GM12878 (cell line): ENCODE data around the gene AFG1L. TPM values are rescaled to one million over a fixed set of nuclear protein-coding genes. Genes with fewer than 3 reads are reported as not detected.

Experiments used
- ATAC-seq: fragments of 200-7000 bp; cut with Tn5 transposase; 3 replicates; pipeline ENCODE4 v1.9.1; 2020; ENCODE audit warnings: mild to moderate bottlenecking, moderate library complexity
- BruUV-seq: library from RNA; stranded (reverse); fragments of 400-500 nt; replicated peaks from 2 replicates; lab custom pipeline; 2021; lab: Mats Ljungman, UMichigan
- CTCF ChIA-PET: fragments of 300-600 bp; sonication (Branson Sonifier 250); formaldehyde crosslinking; extraction: SDS; loops from one replicate; lab custom pipeline; 2021; ENCODE audit warnings: inconsistent platforms; lab: Yijun Ruan, JAX
- POLR2A ChIA-PET: fragments of 350-600 bp; formaldehyde crosslinking; extraction: SDS; loops from one replicate; lab custom pipeline; 2021; ENCODE audit warnings: inconsistent platforms; lab: Charles Lee
- RAD21 ChIA-PET: fragments of 300-600 bp; sonication (Branson Sonifier 250); formaldehyde crosslinking; loops from one replicate; lab custom pipeline; 2023; ENCODE audit warnings: antibody characterized with exemption; ENCODE audit not compliant: unreplicated experiment; lab: Charles Lee
- SMC1A ChIA-PET: fragments of 300-600 bp; sonication (Branson Sonifier 250); formaldehyde crosslinking; loops from one replicate; lab custom pipeline; 2023; ENCODE audit not compliant: unreplicated experiment, uncharacterized antibody; lab: Charles Lee
- DNase-seq: peaks from one replicate; pipeline ENCODE4 v3.0.0-alpha.2; 2011; ENCODE audit warnings: low read depth, low spot score
- FAIRE-seq: peaks from 3 replicates; lab custom pipeline; 2011; peaks lifted over from hg19 to GRCh38; lab: Jason Lieb, UNC
- H2AFZ ChIP-seq: 2 replicates; pipeline ENCODE4 v1.6.0; 2011; ENCODE audit warnings: low read depth, low read length, control low read depth; ENCODE audit not compliant: control insufficient read depth
- H3K27ac ChIP-seq: 2 replicates; pipeline ENCODE4 v1.5.1; 2011; ENCODE audit warnings: control low read depth; ENCODE audit not compliant: control insufficient read depth, insufficient read depth
- H3K27me3 ChIP-seq, 2 experiments: replicated peaks in 1 of 2; 2 replicates each; pipeline versions ENCODE4 v1.6.0 to v1.6.1; 2011; ENCODE audit warnings: low read length in 1 of 2; ENCODE audit not compliant: control insufficient read depth in 2 of 2, insufficient read depth in 2 of 2
- H3K36me3 ChIP-seq, 2 experiments: 2 replicates each; pipeline ENCODE4 v1.5.1; 2011; ENCODE audit warnings: low read length in 1 of 2; ENCODE audit not compliant: control insufficient read depth in 2 of 2, insufficient read depth in 2 of 2
- H3K4me1 ChIP-seq: 2 replicates; pipeline ENCODE4 v1.6.1; 2011; ENCODE audit warnings: mild to moderate bottlenecking, low read length, moderate library complexity, mixed read lengths; ENCODE audit not compliant: control insufficient read depth, insufficient read depth
- H3K4me2 ChIP-seq: 2 replicates; pipeline ENCODE4 v1.6.0; 2011; ENCODE audit warnings: control low read depth; ENCODE audit not compliant: control insufficient read depth, insufficient read depth
- H3K4me3 ChIP-seq: fragments of 200-600 bp; sonication (generic); 2 replicates; pipeline ENCODE4 v1.5.1; 2016
- H3K79me2 ChIP-seq: 2 replicates; pipeline ENCODE4 v1.6.0; 2011; ENCODE audit warnings: low read length; ENCODE audit not compliant: control insufficient read depth, insufficient read depth
- H3K9ac ChIP-seq: 2 replicates; pipeline ENCODE4 v1.8.0; 2011; ENCODE audit warnings: low read length, control low read depth, mixed read lengths; ENCODE audit not compliant: control insufficient read depth, insufficient read depth
- H3K9me3 ChIP-seq: replicated peaks from 3 replicates; pipeline ENCODE4 v1.5.1; 2011; ENCODE audit warnings: mild to moderate bottlenecking, low read length; ENCODE audit not compliant: control insufficient read depth, insufficient read depth
- H4K20me1 ChIP-seq: 2 replicates; pipeline ENCODE4 v1.6.0; 2011; ENCODE audit not compliant: control insufficient read depth, insufficient read depth
- SIX5 ChIP-seq: IDR thresholded peaks from 2 replicates; pipeline ENCODE4 v1.6.1; 2011; ENCODE audit warnings: mild to moderate bottlenecking, low read depth, low read length, moderate library complexity; ENCODE audit not compliant: severe bottlenecking
- SREBF2 ChIP-seq: IDR thresholded peaks from 2 replicates; pipeline ENCODE4 v1.6.1; 2012; ENCODE audit warnings: mild to moderate bottlenecking, low read length
- ZZZ3 ChIP-seq: IDR thresholded peaks from 2 replicates; pipeline ENCODE4 v1.6.1; 2011; ENCODE audit warnings: low read depth; ENCODE audit not compliant: control insufficient read depth, insufficient read length
- in situ Hi-C: fragments of 300-500 bp; cut with MboI; formaldehyde crosslinking; loops from 9 replicates; pipeline ENCODE4 v1.14.3; 2018; ENCODE audit warnings: mixed read lengths
- intact Hi-C: fragments of 100-400 bp; cut with micrococcal nuclease; formaldehyde crosslinking; loops from one replicate; pipeline ENCODE4 v1.14.2; 2022; ENCODE audit not compliant: unreplicated experiment
- polyA plus RNA-seq, 11 experiments: library from polyadenylated mRNA; depleted of rRNA in 4 of 11; unstranded in 6 of 11; stranded (reverse) in 5 of 11; fragments of >200 nt; fragmentation: Nextera tagmentation in 4 of 11; fragmentation: Illumina TruSeq in 1 of 11; extraction: Ambion mirVana in 4 of 11; extraction: Trizol in 1 of 11; gene quantifications; 1 replicate in 1 of 11; 2 replicates in 10 of 11; pipeline versions ENCODE4 v1.2.1 to v1.2.3, GENCODE V29; 2011 to 2016; ENCODE audit warnings: inconsistent platforms in 2 of 11, missing spikeins in 2 of 11, low read depth in 1 of 11
- total RNA-seq, 4 experiments: library from RNA; depleted of rRNA in 3 of 4; stranded (reverse); fragments of >200 nt in 3 of 4; fragmentation: Illumina TruSeq in 1 of 4; extraction: Trizol in 1 of 4; gene quantifications; 2 replicates each; pipeline versions ENCODE4 v1.2.1 to v1.2.3, GENCODE V29; 2013 to 2021
- TF ChIP-seq, protein P1 (sequence below): fragments of 450-650 bp; IDR thresholded peaks from 2 replicates; pipeline ENCODE4 v1.6.1; 2017; ENCODE audit warnings: mild to moderate bottlenecking, low read depth, inconsistent platforms; ENCODE audit not compliant: poor library complexity, severe bottlenecking
- TF ChIP-seq, protein P2 (sequence below): IDR thresholded peaks from 2 replicates; pipeline ENCODE4 v1.6.1; 2012; ENCODE audit warnings: mild to moderate bottlenecking, low read depth, low read length
- TF ChIP-seq, protein P3 (sequence below): fragments of 450-650 bp; IDR thresholded peaks from 2 replicates; pipeline ENCODE4 v1.6.1; 2017; ENCODE audit warnings: antibody characterized with exemption, mild to moderate bottlenecking, moderate library complexity

The AFG1L gene
- total and polyA plus RNA-seq, 10 of the 15 experiments (the other 5 are each of a cell fraction or from before 2014, with no cell fraction given) = 2.3 to 9.0 (median 4.3) TPM

DNA sequence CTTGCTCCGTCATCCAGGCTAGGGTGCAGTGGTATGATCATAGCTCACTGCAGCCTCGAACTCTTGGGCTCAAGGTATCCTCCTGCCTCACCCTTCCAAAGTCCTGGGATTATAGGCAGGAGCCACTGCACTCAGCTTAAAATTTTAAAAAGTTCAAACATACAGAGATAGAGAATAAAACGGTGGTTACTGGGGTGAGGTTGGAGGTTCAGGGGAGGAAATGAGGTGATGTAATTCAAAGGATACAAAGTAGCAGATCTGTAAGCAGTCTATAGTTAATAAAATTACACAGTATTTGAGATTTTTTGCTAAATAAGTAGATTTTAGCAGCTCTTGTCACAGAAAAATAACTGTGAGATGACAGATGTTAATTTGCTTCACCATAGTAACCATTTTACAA, 7.5 kb upstream of the AFG1L start (continued):
- TF ChIP-seq, protein P1, sequence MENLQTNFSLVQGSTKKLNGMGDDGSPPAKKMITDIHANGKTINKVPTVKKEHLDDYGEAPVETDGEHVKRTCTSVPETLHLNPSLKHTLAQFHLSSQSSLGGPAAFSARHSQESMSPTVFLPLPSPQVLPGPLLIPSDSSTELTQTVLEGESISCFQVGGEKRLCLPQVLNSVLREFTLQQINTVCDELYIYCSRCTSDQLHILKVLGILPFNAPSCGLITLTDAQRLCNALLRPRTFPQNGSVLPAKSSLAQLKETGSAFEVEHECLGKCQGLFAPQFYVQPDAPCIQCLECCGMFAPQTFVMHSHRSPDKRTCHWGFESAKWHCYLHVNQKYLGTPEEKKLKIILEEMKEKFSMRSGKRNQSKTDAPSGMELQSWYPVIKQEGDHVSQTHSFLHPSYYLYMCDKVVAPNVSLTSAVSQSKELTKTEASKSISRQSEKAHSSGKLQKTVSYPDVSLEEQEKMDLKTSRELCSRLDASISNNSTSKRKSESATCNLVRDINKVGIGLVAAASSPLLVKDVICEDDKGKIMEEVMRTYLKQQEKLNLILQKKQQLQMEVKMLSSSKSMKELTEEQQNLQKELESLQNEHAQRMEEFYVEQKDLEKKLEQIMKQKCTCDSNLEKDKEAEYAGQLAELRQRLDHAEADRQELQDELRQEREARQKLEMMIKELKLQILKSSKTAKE = no peak
- TF ChIP-seq SIX5 = no peak
- TF ChIP-seq, all 136 proteins: peak for 0

GRCh38 chr6:108288742-108289141, 6.1 kb upstream of the AFG1L start:
- CTCF ChIA-PET = interaction anchor here (0.8 kb wide), 1 partner anchor 27 kb away, joined by 3 read pairs; the partner anchor contains the start of gene SNX3
- no peaks in the 10 kb centered on the region for H3K4me1 ChIP-seq
- ATAC-seq = no peak
- no peak overlapping the region for H3K27ac ChIP-seq
- TF ChIP-seq, protein P2, sequence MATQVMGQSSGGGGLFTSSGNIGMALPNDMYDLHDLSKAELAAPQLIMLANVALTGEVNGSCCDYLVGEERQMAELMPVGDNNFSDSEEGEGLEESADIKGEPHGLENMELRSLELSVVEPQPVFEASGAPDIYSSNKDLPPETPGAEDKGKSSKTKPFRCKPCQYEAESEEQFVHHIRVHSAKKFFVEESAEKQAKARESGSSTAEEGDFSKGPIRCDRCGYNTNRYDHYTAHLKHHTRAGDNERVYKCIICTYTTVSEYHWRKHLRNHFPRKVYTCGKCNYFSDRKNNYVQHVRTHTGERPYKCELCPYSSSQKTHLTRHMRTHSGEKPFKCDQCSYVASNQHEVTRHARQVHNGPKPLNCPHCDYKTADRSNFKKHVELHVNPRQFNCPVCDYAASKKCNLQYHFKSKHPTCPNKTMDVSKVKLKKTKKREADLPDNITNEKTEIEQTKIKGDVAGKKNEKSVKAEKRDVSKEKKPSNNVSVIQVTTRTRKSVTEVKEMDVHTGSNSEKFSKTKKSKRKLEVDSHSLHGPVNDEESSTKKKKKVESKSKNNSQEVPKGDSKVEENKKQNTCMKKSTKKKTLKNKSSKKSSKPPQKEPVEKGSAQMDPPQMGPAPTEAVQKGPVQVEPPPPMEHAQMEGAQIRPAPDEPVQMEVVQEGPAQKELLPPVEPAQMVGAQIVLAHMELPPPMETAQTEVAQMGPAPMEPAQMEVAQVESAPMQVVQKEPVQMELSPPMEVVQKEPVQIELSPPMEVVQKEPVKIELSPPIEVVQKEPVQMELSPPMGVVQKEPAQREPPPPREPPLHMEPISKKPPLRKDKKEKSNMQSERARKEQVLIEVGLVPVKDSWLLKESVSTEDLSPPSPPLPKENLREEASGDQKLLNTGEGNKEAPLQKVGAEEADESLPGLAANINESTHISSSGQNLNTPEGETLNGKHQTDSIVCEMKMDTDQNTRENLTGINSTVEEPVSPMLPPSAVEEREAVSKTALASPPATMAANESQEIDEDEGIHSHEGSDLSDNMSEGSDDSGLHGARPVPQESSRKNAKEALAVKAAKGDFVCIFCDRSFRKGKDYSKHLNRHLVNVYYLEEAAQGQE = no peak
- TF ChIP-seq ZZZ3 = no peak
- no peak for TF ChIP-seq SREBF2
- TF ChIP-seq, protein P3, sequence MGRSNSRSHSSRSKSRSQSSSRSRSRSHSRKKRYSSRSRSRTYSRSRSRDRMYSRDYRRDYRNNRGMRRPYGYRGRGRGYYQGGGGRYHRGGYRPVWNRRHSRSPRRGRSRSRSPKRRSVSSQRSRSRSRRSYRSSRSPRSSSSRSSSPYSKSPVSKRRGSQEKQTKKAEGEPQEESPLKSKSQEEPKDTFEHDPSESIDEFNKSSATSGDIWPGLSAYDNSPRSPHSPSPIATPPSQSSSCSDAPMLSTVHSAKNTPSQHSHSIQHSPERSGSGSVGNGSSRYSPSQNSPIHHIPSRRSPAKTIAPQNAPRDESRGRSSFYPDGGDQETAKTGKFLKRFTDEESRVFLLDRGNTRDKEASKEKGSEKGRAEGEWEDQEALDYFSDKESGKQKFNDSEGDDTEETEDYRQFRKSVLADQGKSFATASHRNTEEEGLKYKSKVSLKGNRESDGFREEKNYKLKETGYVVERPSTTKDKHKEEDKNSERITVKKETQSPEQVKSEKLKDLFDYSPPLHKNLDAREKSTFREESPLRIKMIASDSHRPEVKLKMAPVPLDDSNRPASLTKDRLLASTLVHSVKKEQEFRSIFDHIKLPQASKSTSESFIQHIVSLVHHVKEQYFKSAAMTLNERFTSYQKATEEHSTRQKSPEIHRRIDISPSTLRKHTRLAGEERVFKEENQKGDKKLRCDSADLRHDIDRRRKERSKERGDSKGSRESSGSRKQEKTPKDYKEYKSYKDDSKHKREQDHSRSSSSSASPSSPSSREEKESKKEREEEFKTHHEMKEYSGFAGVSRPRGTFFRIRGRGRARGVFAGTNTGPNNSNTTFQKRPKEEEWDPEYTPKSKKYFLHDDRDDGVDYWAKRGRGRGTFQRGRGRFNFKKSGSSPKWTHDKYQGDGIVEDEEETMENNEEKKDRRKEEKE = no peak
- TF ChIP-seq, all 136 proteins: peak for 0
- FAIRE-seq = no peak
- H3K27me3 ChIP-seq = no peaks in the 10 kb centered on the region
- RAD21 ChIA-PET = interaction anchor here (1.5 kb wide), 1 partner anchor 9 kb away, joined by 4 read pairs; no protein-coding TSS in a partner anchor
- intact Hi-C loops = no loop called here
- no peak for DNase-seq
- no peaks in the 10 kb centered on the region; a peak in 1 of 4 replicates for H3K36me3 ChIP-seq
- no peak overlapping the region for H3K9ac ChIP-seq
- H3K4me3 ChIP-seq = no peak overlapping the region
- no peak overlapping the region for H2AFZ ChIP-seq
- in situ Hi-C loops = no loop called here
- no peaks in the 10 kb centered on the region for H3K79me2 ChIP-seq
- H4K20me1 ChIP-seq = no peaks in the 10 kb centered on the region
- POLR2A ChIA-PET = no interaction called here
- BruUV-seq = no TSS peak
- SMC1A ChIA-PET = interaction anchor here (2.4 kb wide), 1 partner anchor 63 kb away, joined by 6 read pairs; no protein-coding TSS in a partner anchor
- no peaks in the 10 kb centered on the region for H3K9me3 ChIP-seq
- H3K4me2 ChIP-seq = no peak overlapping the region
